IMR-90 (cell line): ENCODE results near the gene TMEM139. TPM values are rescaled to one million over a fixed set of nuclear protein-coding genes. Genes with fewer than 3 reads are reported as not detected.

Source experiments
- ATAC-seq: fragments of 200-7000 bp; cut with Tn5 transposase; 2 replicates; pipeline ENCODE4 v1.9.1; 2020; ENCODE audit warnings: low read depth, mild to moderate bottlenecking, moderate library complexity
- BruUV-seq: library from RNA; stranded (reverse); fragments of 400-500 nt; replicated peaks from 2 replicates; lab custom pipeline; 2021; lab: Mats Ljungman, UMichigan
- CTCF ChIA-PET: fragments of 300-600 bp; formaldehyde crosslinking; extraction: SDS; loops from one replicate; lab custom pipeline; 2021; ENCODE audit warnings: antibody characterized with exemption; lab: Yijun Ruan, JAX
- POLR2A ChIA-PET: fragments of 300-600 bp; sonication (Branson Sonifier 250); formaldehyde crosslinking; loops from one replicate; lab custom pipeline; 2022; ENCODE audit warnings: antibody characterized with exemption; ENCODE audit not compliant: unreplicated experiment; lab: Charles Lee
- DNase-seq: peaks from one replicate; pipeline ENCODE4 v3.0.0; 2013
- H2AFZ ChIP-seq: replicated peaks from 2 replicates; pipeline ENCODE3; 2013; ENCODE audit warnings: low read length, mild to moderate bottlenecking; ENCODE audit not compliant: poor library complexity
- H2AK5ac ChIP-seq: 2 replicates; pipeline ENCODE4 v1.6.1; 2013; ENCODE audit warnings: low read depth, low read length, inconsistent platforms
- H2AK9ac ChIP-seq: replicated peaks from 2 replicates; pipeline ENCODE3; 2013; ENCODE audit warnings: mild to moderate bottlenecking, low read depth, low read length, moderate library complexity; ENCODE audit not compliant: poor library complexity
- H2BK120ac ChIP-seq: 2 replicates; pipeline ENCODE4 v1.6.1; 2013; ENCODE audit warnings: low read depth, low read length, inconsistent platforms
- H2BK15ac ChIP-seq: 3 replicates; pipeline ENCODE4 v1.6.1; 2013; ENCODE audit warnings: low read depth, low read length, inconsistent platforms
- H2BK20ac ChIP-seq: 2 replicates; pipeline ENCODE4 v1.6.1; 2013; ENCODE audit warnings: low read depth, mild to moderate bottlenecking, inconsistent platforms, low read length, moderate library complexity
- H2BK5ac ChIP-seq: 2 replicates; pipeline ENCODE4 v1.6.1; 2013; ENCODE audit warnings: mild to moderate bottlenecking, low read depth, low read length, inconsistent platforms; ENCODE audit not compliant: poor library complexity, severe bottlenecking
- H3K14ac ChIP-seq: replicated peaks from 2 replicates; pipeline ENCODE4 v1.6.1; 2013; ENCODE audit warnings: low read depth, low read length, inconsistent platforms
- H3K18ac ChIP-seq: 2 replicates; pipeline ENCODE4 v1.6.1; 2013; ENCODE audit warnings: low read depth, low read length, control low read depth
- H3K23ac ChIP-seq: 2 replicates; pipeline ENCODE4 v1.6.1; 2013; ENCODE audit warnings: low read depth, low read length, inconsistent platforms
- H3K27ac ChIP-seq: 2 replicates; pipeline ENCODE4 v1.5.1; 2013; ENCODE audit warnings: mild to moderate bottlenecking, control low read depth, low read length; ENCODE audit not compliant: insufficient read depth
- H3K27me3 ChIP-seq: 2 replicates; pipeline ENCODE4 v1.6.1; 2013; ENCODE audit warnings: low read length; ENCODE audit not compliant: control insufficient read depth, insufficient read depth
- H3K36me3 ChIP-seq: 2 replicates; pipeline ENCODE4 v1.6.1; 2013; ENCODE audit warnings: low read length, mixed read lengths; ENCODE audit not compliant: control insufficient read depth, insufficient read depth
- H3K4ac ChIP-seq: 2 replicates; pipeline ENCODE4 v1.6.1; 2013; ENCODE audit warnings: low read depth, low read length, inconsistent platforms
- H3K4me1 ChIP-seq: 2 replicates; pipeline ENCODE4 v1.6.1; 2013; ENCODE audit warnings: low read length, mixed read lengths; ENCODE audit not compliant: control insufficient read depth, insufficient read depth
- H3K4me2 ChIP-seq: 2 replicates; pipeline ENCODE4 v1.6.1; 2013; ENCODE audit warnings: low read depth, mild to moderate bottlenecking, control low read depth, low read length, moderate library complexity
- H3K4me3 ChIP-seq: 2 replicates; pipeline ENCODE4 v1.5.1; 2013; ENCODE audit warnings: low read depth, mild to moderate bottlenecking, control low read depth, low read length, moderate library complexity; ENCODE audit not compliant: insufficient read depth
- H3K56ac ChIP-seq: 2 replicates; pipeline ENCODE4 v1.6.1; 2013; ENCODE audit warnings: low read length, inconsistent platforms; ENCODE audit not compliant: insufficient read depth; ENCODE audit errors: extremely low read depth
- H3K79me1 ChIP-seq, 2 experiments: 2 replicates each; pipeline ENCODE4 v1.6.1; 2013; ENCODE audit warnings: low read length in 2 of 2, inconsistent platforms in 1 of 2, low read depth in 1 of 2
- H3K9ac ChIP-seq: 2 replicates; pipeline ENCODE4 v1.6.1; 2013; ENCODE audit warnings: low read depth, low read length, control low read depth
- H3K9me1 ChIP-seq: 2 replicates; pipeline ENCODE4 v1.6.1; 2013; ENCODE audit warnings: low read length, inconsistent platforms; ENCODE audit not compliant: insufficient read depth
- H3K9me3 ChIP-seq: 2 replicates; pipeline ENCODE4 v1.6.1; 2013; ENCODE audit warnings: low read length; ENCODE audit not compliant: control insufficient read depth, insufficient read depth
- H4K20me1 ChIP-seq: 2 replicates; pipeline ENCODE4 v1.6.1; 2013; ENCODE audit warnings: low read length, inconsistent platforms; ENCODE audit not compliant: insufficient read depth
- H4K5ac ChIP-seq: 2 replicates; pipeline ENCODE4 v1.6.1; 2013; ENCODE audit warnings: mild to moderate bottlenecking, low read depth, low read length, control low read depth
- H4K8ac ChIP-seq, 2 experiments: 2 replicates each; pipeline ENCODE4 v1.6.1; 2013; ENCODE audit warnings: low read depth in 2 of 2, low read length in 2 of 2, control low read depth in 1 of 2, inconsistent platforms in 1 of 2
- H4K91ac ChIP-seq: 2 replicates; pipeline ENCODE4 v1.6.1; 2013; ENCODE audit warnings: low read depth, low read length, inconsistent platforms; ENCODE audit not compliant: insufficient read depth
- BHLHE40 ChIP-seq: fragments of 150-350 bp; IDR thresholded peaks from 2 replicates; pipeline ENCODE4 v1.6.1; 2016; ENCODE audit warnings: mild to moderate bottlenecking, low read depth, low read length
- CEBPB ChIP-seq: IDR thresholded peaks from 2 replicates; pipeline ENCODE4 v1.6.1; 2012; ENCODE audit warnings: low read depth, low read length, improper control_type of control experiment
- CTCF ChIP-seq: conservative IDR thresholded peaks from 2 replicates; pipeline ENCODE4 v1.5.1; 2012; ENCODE audit warnings: mild to moderate bottlenecking, low read depth, low read length, improper control_type of control experiment
- MAFK ChIP-seq: IDR thresholded peaks from 2 replicates; pipeline ENCODE4 v1.6.1; 2012; ENCODE audit warnings: low read depth, low read length, improper control_type of control experiment
- MAZ ChIP-seq: IDR thresholded peaks from 2 replicates; pipeline ENCODE4 v1.6.1; 2012; ENCODE audit warnings: low read depth, mild to moderate bottlenecking, low read length, improper control_type of control experiment, moderate library complexity, borderline replicate concordance
- NFE2L2 ChIP-seq: fragments of 150-350 bp; IDR thresholded peaks from 2 replicates; pipeline ENCODE4 v1.6.1; 2016; ENCODE audit warnings: low read depth, mild to moderate bottlenecking, low read length
- RAD21 ChIP-seq: IDR thresholded peaks from 2 replicates; pipeline ENCODE4 v1.6.1; 2012; ENCODE audit warnings: low read length, improper control_type of control experiment
- USF2 ChIP-seq: fragments of 150-350 bp; IDR thresholded peaks from 2 replicates; pipeline ENCODE4 v1.6.1; 2017; ENCODE audit warnings: mild to moderate bottlenecking, antibody characterized with exemption, low read length, low read depth
- WGBS, 2 experiments: methylation state at CpG; one replicate each; pipeline versions ENCODE4 v1.1.5 to v1.1.7; 2013; ENCODE audit warnings: missing lambda C conversion rate in 2 of 2; ENCODE audit not compliant: insufficient read length in 1 of 2; ENCODE audit errors: extremely low coverage in 2 of 2; 5-methylcytosine and 5-hydroxymethylcytosine counted together
- dilution Hi-C: fragments of 300-500 bp; cut with HindIII; formaldehyde crosslinking; loops from one replicate; pipeline ENCODE4 v1.14.3; 2018; ENCODE audit warnings: low sequenced_read_pairs; ENCODE audit not compliant: unreplicated experiment
- in situ Hi-C: fragments of 300-500 bp; cut with MboI; formaldehyde crosslinking; loops from 3 replicates; pipeline ENCODE4 v1.14.3; 2019; ENCODE audit warnings: low sequenced_read_pairs, inconsistent platforms, mixed read lengths
- intact Hi-C: fragments of 100-400 bp; cut with micrococcal nuclease; formaldehyde crosslinking; loops from 2 replicates; pipeline ENCODE4 v1.10.0; 2022
- polyA plus RNA-seq, 3 experiments: library from polyadenylated mRNA; depleted of rRNA; stranded (reverse); fragments of >200 nt; gene quantifications; 2 replicates each; pipeline ENCODE4 v1.2.3, GENCODE V29; 2012; ENCODE audit warnings: low replicate concordance in 1 of 3
- total RNA-seq: library from RNA; depleted of rRNA; stranded (reverse); fragments of >200 nt; gene quantifications from 2 replicates; pipeline ENCODE4 v1.2.3, GENCODE V29; 2012

Gene TMEM139
- total and polyA plus RNA-seq, 2 of the 4 experiments (the other 2 are of a cell fraction) = 0.07 TPM; not detected in 1

GRCh38 chr7:143265017-143265693 lies 19.6 kb upstream of the TMEM139 start:
- no peak overlapping the region for H4K5ac ChIP-seq
- peaks cover 22% of the 10 kb centered on the region for H3K36me3 ChIP-seq
- ATAC-seq (no peak), DNase-seq (no peak)
- no peak overlapping the region for H2AFZ ChIP-seq
- no peak overlapping the region for H3K23ac ChIP-seq
- H2BK20ac ChIP-seq = no peak overlapping the region
- in situ Hi-C loops = no loop called here
- no peaks in the 10 kb centered on the region for H3K9me3 ChIP-seq
- intact Hi-C loops = no loop called here
- dilution Hi-C loops = no loop called here
- no TSS peak for BruUV-seq
- ChIA-PET POLR2A (interaction anchor here (0.6 kb wide), 1 partner anchor 126 kb away, joined by 5 read pairs; no protein-coding TSS in a partner anchor), CTCF (no interaction called here)
- H3K14ac ChIP-seq = no peak overlapping the region
- no peak overlapping the region for H2BK15ac ChIP-seq
- no peak overlapping the region for H4K91ac ChIP-seq
- H2BK5ac ChIP-seq = no peak overlapping the region
- no CpG with 5 or more reads among the region's 15 CpGs for WGBS, 2 experiments
- no peak overlapping the region for H3K9ac ChIP-seq
- H2AK9ac ChIP-seq = no peak overlapping the region
- peaks cover 2% of the 10 kb centered on the region; the same call in 1 of the 2 replicates for H3K4me1 ChIP-seq
- H3K27ac ChIP-seq = no peak overlapping the region
- no peak overlapping the region for H2AK5ac ChIP-seq
- H4K20me1 ChIP-seq = no peaks in the 10 kb centered on the region
- no peaks in the 10 kb centered on the region for H3K27me3 ChIP-seq
- TF ChIP-seq NFE2L2 = no peak
- TF ChIP-seq MAZ = no peak
- TF ChIP-seq BHLHE40 = no peak
- no peak for TF ChIP-seq USF2
- no peak for TF ChIP-seq RAD21
- no peak for TF ChIP-seq MAFK
- no peak for TF ChIP-seq CTCF
- TF ChIP-seq CEBPB = no peak
- no peak overlapping the region for H2BK120ac ChIP-seq
- no peak overlapping the region for H3K4ac ChIP-seq
- H3K9me1 ChIP-seq = peaks cover 4% of the 10 kb centered on the region; the same call in 1 of the 2 replicates
- H3K56ac ChIP-seq = no peak overlapping the region
- no peak overlapping the region for H4K8ac ChIP-seq
- H3K4me3 ChIP-seq = no peak overlapping the region
- H3K4me2 ChIP-seq = no peak overlapping the region
- H3K79me1 ChIP-seq = peaks cover 0 to 17% of the 10 kb centered on the region in 2 experiments
- H3K18ac ChIP-seq = no peak overlapping the region
